GM15510 (cell line): Measurements from ENCODE around the gene FHL2.

Experiments
- POLR2A ChIP-seq: IDR thresholded peaks from 3 replicates; pipeline ENCODE4 v1.6.1; 2011; ENCODE audit warnings: borderline replicate concordance; ENCODE audit not compliant: insufficient read length; ENCODE audit errors: extremely low read depth

The FHL2 gene

DNA sequence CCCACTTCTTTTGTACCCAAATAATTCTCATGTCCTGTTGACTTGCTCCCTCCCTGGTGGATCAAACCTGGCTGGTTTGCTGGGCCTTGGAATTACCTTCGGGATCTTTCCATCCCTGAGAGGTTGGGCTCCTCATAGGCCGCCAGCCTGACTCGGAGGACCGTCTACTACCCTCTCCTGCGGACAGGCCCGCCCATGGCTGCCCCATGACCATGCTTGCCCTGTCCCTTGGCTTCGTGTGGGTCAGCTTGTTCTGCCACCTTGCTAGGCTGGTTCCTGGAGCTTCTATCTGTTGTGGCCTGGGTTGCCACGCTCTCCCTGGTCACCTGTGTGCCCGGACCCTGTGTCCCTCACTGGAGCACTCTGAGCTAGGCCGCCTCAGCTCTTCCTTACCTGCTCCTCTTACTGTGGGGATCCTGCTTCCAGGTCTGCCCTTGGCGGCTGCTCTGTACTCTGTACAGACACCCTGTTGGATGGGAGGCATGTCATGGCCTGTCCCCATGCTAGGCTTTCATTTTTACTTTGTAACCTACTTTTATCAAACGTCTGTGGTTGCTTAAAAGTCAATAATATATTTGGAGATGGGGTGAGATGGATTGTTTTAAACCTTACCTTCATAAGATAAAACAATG, 29.7 kb upstream of the FHL2 start:
- no peak for TF ChIP-seq POLR2A

DNA sequence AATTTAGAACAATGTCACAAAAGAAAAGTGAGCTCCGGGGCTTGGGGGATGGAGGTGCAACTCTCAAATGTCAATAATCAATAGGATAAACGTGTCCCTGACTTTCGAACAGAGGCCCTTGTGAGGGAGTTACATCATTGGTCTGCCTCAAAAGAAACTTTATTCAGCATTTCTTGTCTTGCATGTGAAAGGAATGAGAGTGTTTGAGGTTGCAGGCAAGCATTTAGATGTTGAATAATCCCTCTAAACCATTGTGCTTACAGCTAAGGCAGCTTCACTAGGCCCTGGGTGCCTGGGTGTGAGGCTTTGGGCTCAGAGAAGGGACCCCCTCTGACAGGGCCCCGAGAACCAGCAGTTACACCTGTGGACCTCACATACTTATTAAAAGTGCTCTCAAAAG, 28.6 kb upstream of the FHL2 start:
- TF ChIP-seq POLR2A = no peak

DNA sequence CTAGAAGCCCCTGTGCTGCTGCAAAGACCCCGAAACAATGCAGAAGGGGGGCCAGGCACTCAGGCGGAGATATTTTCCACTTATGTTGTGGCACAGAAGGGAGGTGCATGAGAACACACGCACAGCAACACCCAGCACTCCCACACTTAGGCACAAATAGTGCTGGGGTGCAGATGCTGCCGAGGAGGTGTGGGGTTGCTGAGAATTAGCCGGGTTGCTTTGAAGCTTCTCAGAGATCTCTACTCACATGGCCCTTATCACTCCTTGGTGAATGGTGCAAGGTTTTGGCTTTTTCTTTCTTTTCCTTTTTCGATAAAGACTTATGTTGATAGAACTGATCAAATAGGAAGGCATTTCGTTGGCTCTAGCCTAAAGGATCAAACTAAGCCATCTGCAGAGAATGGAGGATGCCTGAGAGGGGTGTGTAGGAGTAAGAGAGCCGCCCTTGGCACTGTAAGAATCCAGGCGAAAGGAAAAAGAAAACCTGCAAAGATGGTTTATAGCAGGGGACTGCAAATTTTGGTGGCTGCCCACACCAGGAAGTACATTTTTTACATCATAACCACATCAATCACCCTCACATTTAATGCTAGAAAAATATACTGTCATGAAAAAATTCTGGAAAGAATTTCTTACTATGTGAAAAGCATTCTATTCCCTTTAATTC, 27.9 kb upstream of the FHL2 start:
- TF ChIP-seq POLR2A = no peak

DNA sequence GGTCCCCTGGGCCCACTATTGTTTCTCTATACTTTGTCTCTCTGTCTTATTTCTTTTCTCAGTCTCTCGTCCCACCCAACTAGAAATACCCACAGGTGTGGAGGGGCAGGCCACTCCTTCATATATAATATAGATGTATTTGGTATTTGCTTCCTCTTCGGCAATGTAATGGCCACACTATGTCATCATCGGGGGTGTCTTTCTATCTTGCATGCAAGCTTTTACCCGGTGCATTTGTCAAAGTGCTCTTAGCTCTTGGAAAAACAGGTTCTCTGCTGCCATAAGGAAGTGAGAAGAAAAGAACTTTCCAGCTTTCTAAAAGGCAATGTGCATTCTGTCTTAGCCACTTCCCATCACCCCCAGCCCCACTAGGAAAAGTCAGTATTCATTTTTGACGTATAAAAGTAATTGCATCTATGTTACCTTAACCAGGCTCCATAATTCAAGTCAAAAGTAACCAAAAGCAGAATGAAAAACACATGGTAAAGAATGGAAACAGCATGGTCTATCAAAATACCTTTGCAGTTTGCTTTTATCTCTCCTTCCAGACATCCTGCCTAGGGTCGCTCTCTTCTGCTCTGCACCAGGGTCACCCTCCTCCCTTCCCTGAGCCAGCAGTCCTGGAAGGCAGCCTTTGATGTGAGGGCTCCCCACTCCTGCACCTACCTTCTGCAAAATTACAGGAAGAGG, 27.2 kb upstream of the FHL2 start:
- TF ChIP-seq POLR2A = no peak

GRCh38 chr2:105422801-105423200, 23.9 kb upstream of the FHL2 start:
- no peak for TF ChIP-seq POLR2A

- TF ChIP-seq POLR2A = no peak
Observed at GRCh38 chr2:105421053-105421452, 22.2 kb upstream of the FHL2 start.

DNA sequence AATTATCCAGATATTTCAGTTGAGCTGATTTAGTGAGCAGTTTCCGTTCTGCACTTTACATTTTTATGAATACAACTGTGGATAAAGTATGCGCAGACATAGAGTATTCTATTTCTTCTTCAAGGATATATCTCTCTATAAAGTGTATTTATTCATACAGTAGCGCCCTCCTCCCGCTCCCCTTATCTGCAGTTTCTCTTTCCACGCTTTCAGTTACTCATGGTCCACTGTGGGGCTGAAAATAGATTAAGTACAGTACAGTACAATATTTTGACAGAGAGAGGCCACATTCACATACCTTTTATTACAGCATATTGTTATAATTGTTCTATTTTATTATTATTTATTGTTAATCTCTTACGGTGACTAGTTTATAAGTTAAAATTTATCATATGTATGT, 19.7 kb upstream of the FHL2 start:
- no peak for TF ChIP-seq POLR2A

- no peak for TF ChIP-seq POLR2A
Observed at GRCh38 chr2:105417857-105418436, 19.1 kb upstream of the FHL2 start.

GRCh38 chr2:105416156-105416555, 17.3 kb upstream of the FHL2 start:
- no peak for TF ChIP-seq POLR2A

DNA sequence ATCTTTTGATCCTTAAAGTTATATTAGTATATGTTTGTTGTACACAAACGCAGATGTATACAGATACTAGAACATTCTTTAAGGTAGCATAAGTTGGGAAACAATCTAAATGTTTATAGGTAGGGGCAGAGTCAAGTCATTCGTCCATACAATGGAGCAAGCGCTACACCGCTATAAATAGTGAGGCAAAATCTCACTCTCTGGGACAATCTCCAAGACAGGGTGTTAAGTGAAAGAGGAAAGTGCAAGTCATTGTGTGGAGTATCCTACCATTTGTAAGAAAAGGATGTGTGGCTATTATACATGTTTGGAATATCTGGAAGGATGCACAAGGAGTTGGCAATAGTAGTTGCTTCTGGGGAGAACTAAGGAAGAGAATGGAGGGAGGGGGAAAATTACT, 16.2 kb upstream of the FHL2 start:
- TF ChIP-seq POLR2A = no peak

DNA sequence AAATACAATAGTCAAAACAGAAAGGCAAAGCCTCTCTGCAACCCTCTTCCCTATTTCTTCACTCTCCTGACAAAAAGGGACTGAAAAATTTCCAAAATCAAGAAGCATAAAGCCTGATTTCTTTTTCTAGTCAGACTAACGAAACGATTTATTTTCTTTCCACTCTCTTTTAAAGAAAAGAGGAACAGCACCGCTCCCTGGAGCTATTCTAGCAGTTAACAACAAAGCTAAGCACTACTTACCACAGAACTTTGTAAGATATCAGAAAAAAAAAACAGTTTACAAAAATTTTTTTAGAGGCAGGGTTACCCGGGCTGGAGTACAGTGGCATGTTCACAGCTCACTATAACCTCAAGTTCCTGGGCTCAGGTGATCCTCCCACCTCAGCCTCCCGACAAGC, 14.4 kb upstream of the FHL2 start:
- TF ChIP-seq POLR2A = no peak

- TF ChIP-seq POLR2A = no peak
Observed at GRCh38 chr2:105412584-105412983, 13.7 kb upstream of the FHL2 start.

- TF ChIP-seq POLR2A = no peak
Observed at GRCh38 chr2:105411720-105412407, 13.0 kb upstream of the FHL2 start.

DNA sequence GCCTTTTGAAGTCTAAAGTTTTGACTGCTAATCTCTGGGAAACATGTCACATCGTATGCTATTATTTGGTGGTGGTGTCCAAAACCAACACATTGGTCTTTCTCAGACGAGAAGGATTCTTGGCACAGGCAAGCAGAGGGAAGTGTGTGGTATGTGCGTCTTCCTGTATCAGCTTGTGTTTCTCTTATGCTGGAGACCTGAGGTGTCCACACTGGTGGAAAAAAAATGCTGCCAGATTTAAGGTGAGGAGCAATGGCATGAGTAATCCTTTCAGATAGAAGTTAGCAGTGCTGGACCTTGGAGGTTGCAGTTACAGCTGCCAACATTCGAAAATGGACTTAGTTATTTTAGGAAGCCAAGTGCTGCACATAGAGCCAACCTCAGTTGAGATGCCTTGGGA, 11.7 kb upstream of the FHL2 start:
- no peak for TF ChIP-seq POLR2A

- TF ChIP-seq POLR2A = no peak
Observed at GRCh38 chr2:105409717-105410116, 10.9 kb upstream of the FHL2 start.
